Esophagus squamous epithelium (tissue), 4 donors: ENCODE data around the gene PRKN.

Source experiments
- CTCF ChIP-seq, 6 experiments: fragments of 450-650 bp in 4 of 6; fragments of 200-600 bp in 2 of 6; sonication (generic) in 2 of 6; IDR thresholded peaks; one replicate each; pipeline ENCODE4 v1.5.1; 2016 to 2019; ENCODE audit warnings: antibody characterized with exemption in 6 of 6, mild to moderate bottlenecking in 4 of 6, moderate library complexity in 4 of 6
- POLR2A ChIP-seq, 4 donors: fragments of 450-650 bp; IDR thresholded peaks; one replicate each; pipeline ENCODE4 v1.6.1; 2017; ENCODE audit warnings: antibody characterized with exemption in 4 of 4, mild to moderate bottlenecking in 4 of 4, moderate library complexity in 3 of 4

DNA sequence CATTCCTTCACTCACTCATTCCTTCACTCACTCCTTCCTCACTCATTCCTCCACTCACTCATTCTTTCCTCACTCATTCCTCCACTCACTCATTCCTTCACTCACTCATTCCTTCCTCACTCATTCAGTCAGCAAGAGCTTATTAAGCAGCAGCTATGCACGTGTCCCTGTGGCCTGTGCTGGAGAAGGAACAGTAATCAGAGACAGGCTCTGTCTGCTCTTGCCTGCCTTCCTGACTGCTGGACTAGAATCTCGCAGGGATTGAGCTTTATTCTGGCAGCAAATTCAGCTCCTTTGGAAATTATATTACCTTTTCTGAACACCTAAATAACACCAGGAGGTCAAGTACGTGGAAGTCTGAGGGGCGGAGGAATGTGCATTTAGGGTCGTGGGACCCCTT is 1314.8 kb downstream of the PRKN start:
- TF ChIP-seq CTCF (IDR thresholded peaks at IDR 0.05), result no peak
- no peak for TF ChIP-seq POLR2A (IDR thresholded peaks at IDR 0.05)
